Activated T-helper 1 cell treated with anti-CD3 and anti-CD28 coated beads, Interleukin-2, amount 50 U/mL, for 16 hours (primary cell): ENCODE measurements around the gene ZBTB11.
"Not testable (repeated sequence)": the region's sequence is repeated elsewhere in the genome, so short reads cannot be mapped to it uniquely, and the experiment has no call there.

Experiments used
- DNase-seq, 2 donors: peaks; one replicate each; pipeline ENCODE4 v3.0.0-alpha.2; 2020; ENCODE audit warnings: low read depth in 1 of 2, low spot score in 1 of 2

Gene ZBTB11

GRCh38 chr3:101619734-101620133, 57.2 kb downstream of the ZBTB11 start:
- no peak for DNase-seq

- no peak for DNase-seq
Observed at GRCh38 chr3:101618726-101619125, 58.2 kb downstream of the ZBTB11 start.

GRCh38 chr3:101617478-101617877, 59.5 kb downstream of the ZBTB11 start:
- no peak for DNase-seq

GRCh38 chr3:101615525-101615924, 61.4 kb downstream of the ZBTB11 start:
- DNase-seq = no peak

GRCh38 chr3:101613014-101613413, 63.9 kb downstream of the ZBTB11 start:
- not testable (repeated sequence) for DNase-seq

- no peak for DNase-seq
Observed at GRCh38 chr3:101611023-101611422, 65.9 kb downstream of the ZBTB11 start.

GRCh38 chr3:101605398-101605797, 71.5 kb downstream of the ZBTB11 start:
- DNase-seq = not testable (repeated sequence)

GRCh38 chr3:101603184-101603583, 73.7 kb downstream of the ZBTB11 start:
- DNase-seq = no peak

GRCh38 chr3:101602731-101603130, 74.2 kb downstream of the ZBTB11 start:
- DNase-seq = no peak
